ENCODE results near the gene BABAM1.
"Not testable (repeated sequence)": the region's sequence is repeated elsewhere in the genome, so short reads cannot be mapped to it uniquely, and the experiment has no call there.

BABAM1 gene

GRCh38 chr19:17275441-17276175, 8.4 kb downstream of the BABAM1 start:
- DNase-seq (ENCODE audit: low read depth), result no peak

- DNase-seq (ENCODE audit: low read depth), result no peak
Observed at GRCh38 chr19:17279436-17279835, 12.2 kb downstream of the BABAM1 start.

GRCh38 chr19:17281391-17282304, 14.4 kb downstream of the BABAM1 start, which contains the start of gene ANKLE1:
Gene ANKLE1, plus strand, starts transcription at chr19:17281901. Its CDS starts 20 bp downstream, at chr19:17281921.
- DNase-seq (ENCODE audit: low read depth), result no peak

- DNase-seq (ENCODE audit: low read depth), result peak; percentile 68
Observed at GRCh38 chr19:17282488-17283125, 15.4 kb downstream of the BABAM1 start.

- no peak for DNase-seq (ENCODE audit: low read depth)
Observed at GRCh38 chr19:17283504-17283996, 16.3 kb downstream of the BABAM1 start.

GRCh38 chr19:17285415-17286135, 18.3 kb downstream of the BABAM1 start:
- DNase-seq (ENCODE audit: low read depth), result no peak

GRCh38 chr19:17286263-17286662, 19.0 kb downstream of the BABAM1 start:
- DNase-seq (ENCODE audit: low read depth), result no peak

- DNase-seq (ENCODE audit: low read depth), result no peak
Observed at GRCh38 chr19:17286752-17287151, 19.5 kb downstream of the BABAM1 start.

- DNase-seq (ENCODE audit: low read depth), result peak; percentile 57
Observed at GRCh38 chr19:17289489-17289888, 22.2 kb downstream of the BABAM1 start.

- DNase-seq (ENCODE audit: low read depth), result peak; percentile 75
Observed at GRCh38 chr19:17292301-17293074, 25.2 kb downstream of the BABAM1 start.

- DNase-seq (ENCODE audit: low read depth), result no peak
Observed at GRCh38 chr19:17293605-17294004, 26.4 kb downstream of the BABAM1 start.

GRCh38 chr19:17294051-17294891, 27.0 kb downstream of the BABAM1 start:
- no peak for DNase-seq (ENCODE audit: low read depth)

- not testable (repeated sequence) for DNase-seq (ENCODE audit: low read depth)
Observed at GRCh38 chr19:17295551-17295950, 28.3 kb downstream of the BABAM1 start.

GRCh38 chr19:17296273-17296672, 29.0 kb downstream of the BABAM1 start:
- DNase-seq (ENCODE audit: low read depth), result no peak

GRCh38 chr19:17296976-17297375, 29.7 kb downstream of the BABAM1 start:
- DNase-seq (ENCODE audit: low read depth), result no peak

- DNase-seq (ENCODE audit: low read depth), result no peak
Observed at GRCh38 chr19:17300992-17301619, 33.9 kb downstream of the BABAM1 start.

- no peak for DNase-seq (ENCODE audit: low read depth)
Observed at GRCh38 chr19:17302391-17303166, 35.3 kb downstream of the BABAM1 start.

- peak; percentile 87 for DNase-seq (ENCODE audit: low read depth)
Observed at GRCh38 chr19:17303167-17303939, 36.1 kb downstream of the BABAM1 start, which contains the start of gene ABHD8. Gene ABHD8, minus strand, starts transcription at chr19:17303425. Its CDS starts 1,809 bp downstream, at chr19:17301616.

Measured in activated T-cell treated with anti-CD3 and anti-CD28 coated beads for 24 hours (primary cell).